HG03565 (cell line): ENCODE data around the gene CACNA1B.
"Not testable (repeated sequence)": the region's sequence is repeated elsewhere in the genome, so short reads cannot be mapped to it uniquely, and the experiment has no call there.

Experiments used
- ATAC-seq: cut with Tn5 transposase; IDR thresholded peaks from one replicate; pipeline ENCODE4 v1.9.1; 2021; ENCODE audit warnings: mild to moderate bottlenecking, moderate library complexity; ENCODE audit not compliant: unreplicated experiment

Gene CACNA1B

GRCh38 chr9:137865581-137866145, 11.9 kb upstream of the CACNA1B start:
- no peak for ATAC-seq

DNA sequence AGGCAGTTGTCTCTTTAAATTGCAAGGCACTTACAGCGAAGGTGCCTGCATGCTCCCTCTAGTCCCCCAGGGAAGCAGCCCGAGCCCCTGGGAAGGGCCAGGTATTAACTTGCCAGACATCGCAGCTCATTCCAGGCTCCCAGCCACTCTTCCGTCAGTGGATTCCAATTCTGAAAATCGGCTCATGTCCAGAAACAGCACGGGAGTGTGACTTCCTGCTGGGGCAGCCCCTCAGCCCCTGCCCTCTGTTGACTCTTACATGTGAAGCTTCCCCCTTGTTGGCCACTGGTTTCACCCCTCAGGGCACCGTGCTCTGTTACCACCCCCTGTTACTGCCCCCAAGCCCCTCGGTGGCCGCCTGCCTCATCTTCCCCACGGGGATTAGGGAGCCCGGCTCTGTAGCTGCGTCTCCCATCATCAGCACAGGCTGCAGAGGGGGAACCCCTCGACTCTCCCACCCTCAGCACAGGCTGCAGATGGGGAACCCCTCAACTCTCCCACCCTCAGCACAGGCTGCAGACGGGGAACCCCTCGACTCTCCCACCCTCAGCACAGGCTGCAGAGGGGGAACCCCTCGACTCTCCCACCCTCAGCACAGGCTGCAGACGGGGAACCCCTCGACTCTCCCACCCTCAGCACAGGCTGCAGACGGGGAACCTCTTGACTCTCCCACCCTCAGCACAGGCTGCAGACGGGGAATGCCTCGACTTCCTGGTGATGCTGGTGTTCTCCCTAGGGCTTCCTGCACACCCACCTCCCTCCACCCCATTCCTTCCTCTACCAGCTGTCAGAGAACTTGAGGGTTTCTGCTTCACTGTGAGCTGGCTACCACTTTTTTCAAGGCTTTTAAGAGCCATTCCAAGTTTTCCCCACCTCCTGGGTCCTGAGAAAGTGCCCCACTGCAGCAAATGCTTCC, 11.1 kb upstream of the CACNA1B start:
- ATAC-seq: no peak

DNA sequence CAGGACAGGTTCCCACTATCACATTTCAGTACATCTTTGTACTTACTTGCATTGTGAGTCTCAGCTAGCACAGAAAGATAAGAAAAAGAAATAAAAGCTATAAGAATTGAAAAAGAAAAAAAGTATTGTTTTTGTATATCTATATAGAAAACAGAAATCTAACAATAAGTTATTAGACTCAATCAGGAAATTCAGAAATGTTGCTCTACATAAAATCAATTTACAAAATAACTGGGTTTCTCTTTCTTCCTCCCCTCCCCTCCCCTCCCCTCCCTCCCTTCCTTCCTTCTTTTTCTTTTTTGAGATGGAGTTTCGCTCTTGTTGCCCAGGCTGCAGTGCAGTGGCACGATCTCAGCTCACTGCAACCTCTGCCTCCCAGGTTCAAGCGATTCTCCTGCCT, 7.2 kb upstream of the CACNA1B start:
- ATAC-seq: no peak

GRCh38 chr9:137872296-137872695, 5.3 kb upstream of the CACNA1B start:
- ATAC-seq: no peak

DNA sequence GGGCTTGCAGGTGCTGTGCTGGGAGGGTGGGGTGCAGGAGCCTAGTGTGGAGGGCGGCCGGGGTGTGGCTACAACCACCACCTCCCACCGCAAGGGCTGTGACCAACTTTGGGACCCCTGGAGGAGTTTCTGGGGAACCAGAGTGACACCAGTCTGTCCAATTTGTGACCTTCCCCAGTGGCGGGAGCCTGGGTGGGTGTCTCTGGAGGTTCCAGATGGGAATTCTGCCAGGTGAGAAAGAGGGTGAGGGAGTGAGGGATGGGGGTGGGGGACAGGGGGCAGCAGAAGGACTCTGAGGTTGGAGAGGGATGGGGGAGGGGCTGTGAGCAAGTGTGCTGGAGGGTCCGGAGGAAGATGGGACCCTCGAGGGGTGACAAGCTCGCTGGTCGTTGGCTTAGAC, 4.2 kb upstream of the CACNA1B start:
- no peak for ATAC-seq

DNA sequence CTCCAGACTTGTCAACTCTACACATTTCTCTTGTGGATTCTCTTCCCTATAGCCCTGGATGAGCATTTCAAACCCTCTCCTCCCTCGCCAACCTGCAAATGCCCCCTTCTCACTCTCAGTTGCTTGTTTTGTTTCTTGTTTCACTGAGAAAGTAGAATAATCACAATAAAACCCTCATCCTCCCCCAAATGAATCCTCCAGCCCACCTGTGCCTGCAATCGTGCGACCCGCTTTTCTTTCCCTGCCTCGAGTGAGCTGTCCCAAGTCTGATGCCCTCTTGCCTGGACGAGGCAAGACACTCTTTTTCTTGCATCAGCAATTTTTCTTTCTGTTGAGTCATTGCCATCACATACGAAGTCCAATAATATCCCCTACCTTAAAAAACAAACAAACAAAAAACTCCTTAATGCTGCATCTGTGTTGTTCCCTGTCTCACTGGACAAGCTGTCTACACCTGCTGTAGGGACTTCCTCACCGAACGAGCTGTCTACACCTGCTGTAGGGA, 3.7 kb upstream of the CACNA1B start:
- no peak for ATAC-seq

DNA sequence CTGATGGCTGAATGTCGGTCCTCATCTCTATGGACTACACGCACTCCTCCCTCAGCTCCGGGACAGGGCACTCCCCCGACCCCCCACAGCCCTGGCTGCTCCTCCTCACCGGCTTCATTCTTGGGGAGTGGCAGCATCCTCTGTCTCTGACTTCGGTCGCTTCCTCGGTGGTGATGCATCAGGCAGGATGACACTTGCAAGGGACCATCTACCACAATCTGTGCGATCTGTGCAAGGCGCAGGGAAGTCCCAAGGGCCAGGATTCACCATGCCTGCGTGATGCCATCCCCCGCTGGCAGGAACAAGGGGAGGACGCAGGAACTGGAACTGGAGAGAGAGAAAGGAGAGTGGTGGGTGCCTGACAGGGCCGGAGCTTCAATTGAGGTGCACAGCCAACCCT, 2.2 kb upstream of the CACNA1B start:
- ATAC-seq: no peak

DNA sequence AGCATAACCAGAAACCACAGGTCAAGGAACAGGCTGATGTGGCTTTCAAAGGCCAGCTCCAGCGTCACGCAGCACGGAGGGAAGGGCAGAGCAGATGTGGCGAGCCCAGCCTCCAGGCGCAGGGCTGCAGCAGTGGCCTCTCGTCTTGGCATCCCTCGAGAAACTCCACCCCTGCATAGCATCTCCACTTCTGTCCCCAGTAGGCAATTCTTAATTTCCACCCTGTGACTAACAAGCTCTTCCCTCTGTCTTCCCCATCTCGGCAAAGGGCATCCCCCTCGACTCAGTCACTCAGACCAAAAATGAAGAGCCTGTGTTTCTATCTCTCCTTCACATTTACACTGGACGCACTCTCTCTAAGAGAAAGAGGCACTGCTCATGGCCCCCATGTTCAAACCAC, 1.7 kb upstream of the CACNA1B start:
- no peak for ATAC-seq

DNA sequence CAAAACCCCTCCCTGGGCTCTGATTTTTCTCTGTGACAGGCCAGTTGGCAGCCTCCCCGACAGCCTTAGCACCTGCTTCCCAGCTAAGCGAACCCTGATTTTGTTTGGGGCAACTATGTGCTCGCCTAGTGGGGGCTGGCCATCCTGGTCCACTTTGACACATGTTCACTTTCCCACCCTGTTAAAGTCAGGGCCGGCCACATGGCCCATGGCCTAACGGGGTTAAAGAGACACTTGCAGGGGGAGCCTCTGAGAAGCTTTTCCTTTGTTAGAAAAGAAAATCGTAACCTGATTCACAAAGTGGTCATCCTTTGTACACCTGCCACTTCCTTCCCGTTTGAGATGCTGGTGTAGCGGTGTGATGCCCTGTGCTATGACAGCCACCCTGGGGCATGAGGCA, 1.3 kb upstream of the CACNA1B start:
- no peak for ATAC-seq

- ATAC-seq: no peak
These were observed 698 bp upstream of the CACNA1B start for GRCh38 chr9:137876781-137877386.

GRCh38 chr9:137878146-137878941, 762 bp downstream of the CACNA1B start:
- ATAC-seq: no peak

GRCh38 chr9:137879052-137879451, 1.5 kb downstream of the CACNA1B start:
- no peak for ATAC-seq

- ATAC-seq: no peak
These were observed 2.1 kb downstream of the CACNA1B start for GRCh38 chr9:137879566-137880150.

- ATAC-seq: no peak
These were observed 2.8 kb downstream of the CACNA1B start for GRCh38 chr9:137880160-137880975.

DNA sequence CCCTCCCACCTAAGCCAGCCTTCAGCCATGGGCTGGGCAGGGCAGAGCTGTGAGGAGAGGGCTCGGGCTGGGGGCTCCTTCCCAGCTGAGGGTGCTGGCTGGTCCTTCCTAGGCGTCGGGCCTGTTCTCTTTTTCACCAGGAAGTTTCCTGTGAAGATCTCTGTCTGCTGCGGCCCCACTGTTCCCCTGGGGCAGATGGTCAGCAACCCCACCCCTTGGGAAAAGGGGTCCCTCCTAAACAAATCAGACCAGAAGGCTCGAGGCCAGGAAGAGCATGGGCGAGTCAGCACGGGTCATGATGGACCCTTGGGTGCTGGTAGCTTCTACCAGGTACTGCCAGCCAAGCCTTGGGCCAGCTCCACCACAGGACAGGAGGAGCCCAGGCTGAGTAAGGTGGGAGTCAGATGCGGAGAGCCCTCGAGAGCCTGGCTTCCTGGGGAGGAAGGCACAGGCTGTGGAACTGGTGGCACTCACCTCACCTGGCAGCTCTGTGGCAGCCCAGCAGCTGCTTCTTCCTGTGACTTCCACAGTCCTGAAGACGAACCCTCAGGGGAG, 3.5 kb downstream of the CACNA1B start:
- no peak for ATAC-seq

- no peak for ATAC-seq
These were observed 4.3 kb downstream of the CACNA1B start for GRCh38 chr9:137881591-137882505.

- ATAC-seq: no peak
These were observed 4.9 kb downstream of the CACNA1B start for GRCh38 chr9:137882506-137882821.

DNA sequence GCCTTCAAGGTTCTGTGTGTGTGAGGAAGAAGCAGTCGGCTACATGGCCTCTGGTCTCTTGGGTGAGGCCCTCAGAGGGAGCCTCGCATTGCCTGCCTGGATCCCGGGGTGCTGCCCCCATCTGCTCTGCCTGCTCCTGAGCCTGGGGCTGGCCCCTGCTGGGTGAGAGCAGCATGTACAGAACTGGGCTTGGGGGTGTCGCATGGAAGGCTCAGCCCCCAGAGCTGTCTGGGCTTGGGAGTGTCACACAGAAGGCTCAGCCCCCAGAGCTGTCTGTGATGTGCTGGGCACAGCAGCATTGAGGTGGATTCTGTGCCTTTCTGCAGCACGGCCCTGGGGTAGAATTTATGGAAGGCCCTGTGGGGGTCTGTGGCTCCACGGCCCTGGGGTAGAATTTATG, 6.4 kb downstream of the CACNA1B start:
- ATAC-seq: not testable (repeated sequence)

GRCh38 chr9:137884547-137884946, 7.0 kb downstream of the CACNA1B start:
- not testable (repeated sequence) for ATAC-seq
